Kasumi-1 (cell line): ENCODE measurements around the gene ZCWPW1.
"Not testable (repeated sequence)": the region's sequence is repeated elsewhere in the genome, so short reads cannot be mapped to it uniquely, and the experiment has no call there.

Experiments
- DNase-seq, 2 experiments: peaks; one replicate each; lab custom pipeline; 2025; lab: John Stamatoyannopoulos, UW

ZCWPW1 gene

GRCh38 chr7:100352230-100352781 is 76.2 kb downstream of the ZCWPW1 start:
- DNase-seq, result not testable (repeated sequence)

- no peak for DNase-seq
Observed at GRCh38 chr7:100351657-100352058, 76.8 kb downstream of the ZCWPW1 start.
